D341Med (cell line): ENCODE data around the gene SLC6A17.

Source experiments
- DNase-seq: peaks from one replicate; pipeline ENCODE4 v3.0.0; 2012; ENCODE audit warnings: low spot score

SLC6A17 gene

GRCh38 chr1:110242062-110242461 is 91.8 kb downstream of the SLC6A17 start:
- DNase-seq, result no peak

GRCh38 chr1:110242731-110243130 is 92.4 kb downstream of the SLC6A17 start:
- DNase-seq, result no peak

- no peak for DNase-seq
Measured at GRCh38 chr1:110243146-110243545, 92.9 kb downstream of the SLC6A17 start.

GRCh38 chr1:110243574-110243973 is 93.3 kb downstream of the SLC6A17 start:
- no peak for DNase-seq

GRCh38 chr1:110245876-110246620 is 95.8 kb downstream of the SLC6A17 start:
- no peak for DNase-seq

- no peak for DNase-seq
Measured at GRCh38 chr1:110248746-110249145, 98.5 kb downstream of the SLC6A17 start.

- no peak for DNase-seq
Measured at GRCh38 chr1:110249256-110249655, 99.0 kb downstream of the SLC6A17 start.

- no peak for DNase-seq
Measured at GRCh38 chr1:110250008-110250407, 99.7 kb downstream of the SLC6A17 start.

GRCh38 chr1:110250749-110251148 is 100.5 kb downstream of the SLC6A17 start:
- no peak for DNase-seq
